Measurements from ENCODE around the gene CDH11. TPM values are rescaled to one million over a fixed set of nuclear protein-coding genes. Genes with fewer than 3 reads are reported as not detected.

CDH11 gene
- total and polyA plus RNA-seq, 2 of the 4 experiments (the other 2 are of a cell fraction) = 266 to 601 TPM

DNA sequence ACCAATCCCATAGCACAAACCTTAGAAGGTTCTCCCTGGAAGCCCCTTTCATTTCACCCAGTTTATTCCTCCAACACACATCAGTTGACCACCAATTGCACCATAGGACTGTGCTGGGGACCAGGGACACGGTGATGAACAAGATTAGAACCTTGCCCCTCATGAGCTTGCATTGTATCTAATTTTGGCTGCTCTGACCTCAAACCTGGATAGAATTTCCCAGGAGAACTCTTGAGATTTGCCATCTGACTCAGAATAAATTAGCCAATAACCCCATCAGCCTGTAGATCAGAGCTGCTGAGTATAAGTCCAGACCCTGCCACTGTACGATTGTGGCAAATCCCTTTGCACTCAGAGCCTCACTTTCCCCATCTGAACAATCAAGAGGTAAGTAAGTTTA lies 52.1 kb downstream of the CDH11 start:
- Histone ChIP-seq H3K18ac (ENCODE audit: low read depth, low read length) (peak overlapping the region; percentile 83; the same call in 1 of the 2 replicates), H3K9me1 (ENCODE audit: insufficient read depth, low read length) (peaks cover 41% of the 10 kb centered on the region), H3K9me3 (ENCODE audit: control insufficient read depth, insufficient read depth, low read length) (no peaks in the 10 kb centered on the region), H2BK20ac (ENCODE audit: low read depth, low read length) (peak overlapping the region; percentile 90), H3K56ac (ENCODE audit: extremely low read depth, insufficient read depth, low read length) (peak overlapping the region; percentile 9; the same call in 1 of the 2 replicates), H3K4me2 (ENCODE audit: low read depth, low read length) (0 out of 2 replicates have a peak overlapping the region, but pooled peaks have one; percentile 34), H4K8ac (ENCODE audit: low read depth in 2 of 2, low read length in 2 of 2) (peak overlapping the region; percentile 55 to 85; a peak in 3 of 4 replicates), H3K4me1 (ENCODE audit: control insufficient read depth, insufficient read depth, low read length) (peaks cover 37% of the 10 kb centered on the region), H2BK5ac (ENCODE audit: low read depth, low read length, poor library complexity, severe bottlenecking) (peak overlapping the region; percentile 83), H3K9ac (ENCODE audit: low read depth, low read length) (no peak overlapping the region; the same call in 1 of the 2 replicates), H2AK5ac (ENCODE audit: low read depth, low read length) (peak overlapping the region; percentile 82), H2AK9ac (replicated peaks; ENCODE audit: low read depth, low read length, poor library complexity) (no peak overlapping the region), H4K5ac (ENCODE audit: low read depth, low read length) (peak overlapping the region; percentile 30; the same call in 1 of the 2 replicates), H3K79me1 (ENCODE audit: low read depth in 1 of 2, low read length in 2 of 2) (peaks cover 30 to 91% of the 10 kb centered on the region in 2 experiments), H3K27me3 (ENCODE audit: control insufficient read depth, insufficient read depth, low read length) (no peaks in the 10 kb centered on the region), H2BK120ac (ENCODE audit: low read depth, low read length) (peak overlapping the region; percentile 86), H3K14ac (replicated peaks; ENCODE audit: low read depth, low read length) (peak overlapping the region; percentile 74), H3K36me3 (ENCODE audit: control insufficient read depth, insufficient read depth, low read length) (peaks cover 5% of the 10 kb centered on the region), H3K27ac (ENCODE audit: insufficient read depth, low read length) (peak overlapping the region; percentile 56), H2AFZ (replicated peaks; ENCODE audit: low read length, poor library complexity) (no peak overlapping the region), H4K20me1 (ENCODE audit: insufficient read depth, low read length) (peaks cover 78% of the 10 kb centered on the region), H4K91ac (ENCODE audit: insufficient read depth, low read depth, low read length) (peak overlapping the region; percentile 67), H3K4me3 (ENCODE audit: insufficient read depth, low read depth, low read length) (no peak overlapping the region), H2BK15ac (ENCODE audit: low read depth, low read length) (peak overlapping the region; percentile 90; the same call in 2 of the 3 replicates), H3K23ac (ENCODE audit: low read depth, low read length) (peak overlapping the region; percentile 78; the same call in 1 of the 2 replicates), H3K4ac (ENCODE audit: low read depth, low read length) (peak overlapping the region; percentile 89)
- ChIA-PET CTCF (no interaction called here), POLR2A (ENCODE audit: unreplicated experiment) (no interaction called here)
- intact Hi-C loops (cut with micrococcal nuclease) (no loop called here), in situ Hi-C loops (cut with MboI; ENCODE audit: low sequenced_read_pairs) (no loop called here), dilution Hi-C loops (cut with HindIII; ENCODE audit: low sequenced_read_pairs, unreplicated experiment) (no loop called here)
- no CpG with 5 or more reads among the region's 2 CpGs for WGBS, 2 experiments (ENCODE audit: extremely low coverage in 2 of 2, insufficient read length in 1 of 2)
- DNase-seq (peak; percentile 61), ATAC-seq (ENCODE audit: low read depth) (no peak)
- BruUV-seq (replicated peaks) = no TSS peak
- TF ChIP-seq FOS (IDR thresholded peaks at IDR 0.05; ENCODE audit: low read depth, low read length) (no peak), MXI1 (IDR thresholded peaks at IDR 0.05; ENCODE audit: borderline replicate concordance, low read depth, low read length) (no peak), CEBPB (IDR thresholded peaks at IDR 0.05; ENCODE audit: low read depth, low read length) (0 out of 2 replicates have a peak, but pooled peaks have one; percentile 2), RAD21 (IDR thresholded peaks at IDR 0.05; ENCODE audit: low read length) (no peak), RFX5 (IDR thresholded peaks at IDR 0.05; ENCODE audit: low read depth, low read length) (no peak), CHD1 (IDR thresholded peaks at IDR 0.05; ENCODE audit: low read depth, low read length) (no peak)
- TF ChIP-seq, protein P1, sequence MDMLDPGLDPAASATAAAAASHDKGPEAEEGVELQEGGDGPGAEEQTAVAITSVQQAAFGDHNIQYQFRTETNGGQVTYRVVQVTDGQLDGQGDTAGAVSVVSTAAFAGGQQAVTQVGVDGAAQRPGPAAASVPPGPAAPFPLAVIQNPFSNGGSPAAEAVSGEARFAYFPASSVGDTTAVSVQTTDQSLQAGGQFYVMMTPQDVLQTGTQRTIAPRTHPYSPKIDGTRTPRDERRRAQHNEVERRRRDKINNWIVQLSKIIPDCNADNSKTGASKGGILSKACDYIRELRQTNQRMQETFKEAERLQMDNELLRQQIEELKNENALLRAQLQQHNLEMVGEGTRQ (IDR thresholded peaks at IDR 0.05; ENCODE audit: low read depth, low read length) = no peak
